Trophoblast cell (in vitro differentiated cells and primary cell): ENCODE results near the gene MACROD2.

Source experiments
- DNase-seq, 2 donors: peaks; one replicate each; pipeline ENCODE4 v3.0.0-alpha.2; 2016
- H2AFZ ChIP-seq: 2 replicates; pipeline ENCODE4 v1.6.1; 2013; ENCODE audit warnings: low read length, moderate library complexity, mild to moderate bottlenecking; ENCODE audit not compliant: insufficient read depth, poor library complexity
- H2AK5ac ChIP-seq: 2 replicates; pipeline ENCODE4 v1.6.1; 2013; ENCODE audit warnings: mild to moderate bottlenecking, low read length
- H2BK120ac ChIP-seq: 2 replicates; pipeline ENCODE4 v1.6.1; 2013; ENCODE audit warnings: low read length, mild to moderate bottlenecking, moderate library complexity; ENCODE audit not compliant: insufficient read depth, poor library complexity
- H2BK12ac ChIP-seq: 2 replicates; pipeline ENCODE4 v1.6.1; 2013; ENCODE audit warnings: mild to moderate bottlenecking, low read length, moderate library complexity
- H2BK5ac ChIP-seq: 2 replicates; pipeline ENCODE4 v1.6.1; 2013; ENCODE audit warnings: low read length, low read depth, moderate library complexity, mild to moderate bottlenecking; ENCODE audit not compliant: poor library complexity
- H3K14ac ChIP-seq: 2 replicates; pipeline ENCODE4 v1.6.1; 2013; ENCODE audit warnings: mild to moderate bottlenecking, low read length
- H3K18ac ChIP-seq: 2 replicates; pipeline ENCODE4 v1.6.1; 2013; ENCODE audit warnings: mild to moderate bottlenecking, low read length
- H3K23ac ChIP-seq: 2 replicates; pipeline ENCODE4 v1.6.1; 2013; ENCODE audit warnings: low read length
- H3K27ac ChIP-seq: 2 replicates; pipeline ENCODE4 v1.5.1; 2013; ENCODE audit warnings: low read depth, mild to moderate bottlenecking, inconsistent platforms, low read length, moderate library complexity
- H3K27me3 ChIP-seq: 2 replicates; pipeline ENCODE4 v1.6.1; 2013; ENCODE audit warnings: inconsistent platforms, mild to moderate bottlenecking, low read length, moderate library complexity; ENCODE audit not compliant: insufficient read depth
- H3K36me3 ChIP-seq, 2 experiments: 1 replicate in 1 of 2; 2 replicates in 1 of 2; pipeline ENCODE4 v1.6.1; 2013; ENCODE audit warnings: low read length in 2 of 2, mild to moderate bottlenecking in 2 of 2, moderate library complexity in 1 of 2; ENCODE audit not compliant: insufficient read depth in 2 of 2, control insufficient read depth in 1 of 2
- H3K4ac ChIP-seq: 2 replicates; pipeline ENCODE4 v1.6.1; 2013; ENCODE audit warnings: low read depth, mild to moderate bottlenecking, low read length, moderate library complexity
- H3K4me1 ChIP-seq, 2 experiments: 1 replicate in 1 of 2; 2 replicates in 1 of 2; pipeline ENCODE4 v1.6.1; 2013; ENCODE audit warnings: low read length in 2 of 2, mild to moderate bottlenecking in 2 of 2, moderate library complexity in 1 of 2; ENCODE audit not compliant: insufficient read depth in 2 of 2, control insufficient read depth in 1 of 2
- H3K4me2 ChIP-seq: 2 replicates; pipeline ENCODE4 v1.6.1; 2013; ENCODE audit warnings: inconsistent platforms, mild to moderate bottlenecking, low read length, moderate library complexity
- H3K4me3 ChIP-seq: 2 replicates; pipeline ENCODE4 v1.5.1; 2013; ENCODE audit warnings: mild to moderate bottlenecking, low read depth, low read length, inconsistent platforms
- H3K79me1 ChIP-seq: one replicate; pipeline ENCODE4 v1.6.1; 2013; ENCODE audit warnings: low read length
- H3K79me2 ChIP-seq: 2 replicates; pipeline ENCODE4 v1.6.1; 2013; ENCODE audit warnings: low read length, mild to moderate bottlenecking; ENCODE audit not compliant: control insufficient read depth, insufficient read depth, poor library complexity
- H3K9ac ChIP-seq: 2 replicates; pipeline ENCODE4 v1.6.1; 2013; ENCODE audit warnings: mild to moderate bottlenecking, low read length
- H3K9me3 ChIP-seq: 2 replicates; pipeline ENCODE4 v1.6.1; 2013; ENCODE audit warnings: low read depth, mild to moderate bottlenecking, control low read depth, inconsistent platforms, low read length; ENCODE audit not compliant: insufficient read depth
- H4K12ac ChIP-seq: 2 replicates; pipeline ENCODE4 v1.6.1; 2013; ENCODE audit warnings: low read depth, mild to moderate bottlenecking, low read length, moderate library complexity
- H4K8ac ChIP-seq: 2 replicates; pipeline ENCODE4 v1.6.1; 2013; ENCODE audit warnings: low read depth, mild to moderate bottlenecking, low read length, moderate library complexity
- H4K91ac ChIP-seq: one replicate; pipeline ENCODE4 v1.6.1; 2013; ENCODE audit warnings: low read depth, mild to moderate bottlenecking, low read length, moderate library complexity
- WGBS: extraction: QIAGEN DNeasy Blood & Tissue Kit; methylation state at CpG from one replicate; pipeline ENCODE4 v1.1.7; 2013; ENCODE audit warnings: missing lambda C conversion rate; ENCODE audit not compliant: insufficient read length, insufficient coverage; ENCODE audit errors: extremely low coverage; 5-methylcytosine and 5-hydroxymethylcytosine counted together

The MACROD2 gene

GRCh38 chr20:14142964-14143627 is 147.8 kb downstream of the MACROD2 start:
- Histone ChIP-seq H3K79me1 (no peaks in the 10 kb centered on the region), H3K36me3 (no peaks in the 10 kb centered on the region), H2AK5ac (no peak overlapping the region)

GRCh38 chr20:14148042-14148441 is 152.7 kb downstream of the MACROD2 start:
- H2AK5ac ChIP-seq, result no peak overlapping the region
- no peak for DNase-seq
- no peak overlapping the region for H4K91ac ChIP-seq
- H3K4me1 ChIP-seq, result no peaks in the 10 kb centered on the region
- H2BK5ac ChIP-seq, result no peak overlapping the region
- H4K12ac ChIP-seq, result no peak overlapping the region
- no peak overlapping the region for H3K9ac ChIP-seq
- no peak overlapping the region for H3K18ac ChIP-seq
- WGBS, result no CpG with 5 or more reads among the region's 1 CpG
- H3K4ac ChIP-seq, result no peak overlapping the region
- H4K8ac ChIP-seq, result no peak overlapping the region
- H3K4me2 ChIP-seq, result no peak overlapping the region
- no peak overlapping the region for H3K27ac ChIP-seq
- H3K79me1 ChIP-seq, result no peaks in the 10 kb centered on the region
- no peaks in the 10 kb centered on the region for H3K9me3 ChIP-seq
- no peak overlapping the region for H3K23ac ChIP-seq
- H3K79me2 ChIP-seq, result no peaks in the 10 kb centered on the region
- H2AFZ ChIP-seq, result no peak overlapping the region
- H3K27me3 ChIP-seq, result no peaks in the 10 kb centered on the region
- no peak overlapping the region for H2BK120ac ChIP-seq
- no peak overlapping the region for H3K4me3 ChIP-seq
- no peak overlapping the region for H2BK12ac ChIP-seq
- no peak overlapping the region for H3K14ac ChIP-seq
- no peaks in the 10 kb centered on the region for H3K36me3 ChIP-seq

More at GRCh38 chr20:14142964-14143627, 147.8 kb downstream of the MACROD2 start:
- no peaks in the 10 kb centered on the region for H3K4me1 ChIP-seq
- no peak overlapping the region for H4K91ac ChIP-seq
- H3K4ac ChIP-seq, result no peak overlapping the region
- H3K14ac ChIP-seq, result no peak overlapping the region
- no peak overlapping the region for H3K4me3 ChIP-seq
- H3K9me3 ChIP-seq, result no peaks in the 10 kb centered on the region
- no peak overlapping the region for H3K23ac ChIP-seq
- no peak overlapping the region for H2BK120ac ChIP-seq
- no peak overlapping the region for H2AFZ ChIP-seq
- no peak overlapping the region for H3K18ac ChIP-seq
- H3K79me2 ChIP-seq, result no peaks in the 10 kb centered on the region
- H4K8ac ChIP-seq, result no peak overlapping the region
- no peak overlapping the region for H3K4me2 ChIP-seq
- H4K12ac ChIP-seq, result no peak overlapping the region
- no peak overlapping the region for H3K9ac ChIP-seq
- DNase-seq, result peak; percentile 67 to 90
- H3K27ac ChIP-seq, result no peak overlapping the region
- H3K27me3 ChIP-seq, result no peaks in the 10 kb centered on the region
- no peak overlapping the region for H2BK12ac ChIP-seq
- H2BK5ac ChIP-seq, result no peak overlapping the region
- WGBS, result no CpG with 5 or more reads among the region's 2 CpGs

GRCh38 chr20:14155361-14155760 is 160.0 kb downstream of the MACROD2 start:
- no peak overlapping the region for H2AK5ac ChIP-seq
- WGBS, result no CpG with 5 or more reads among the region's 2 CpGs
- no peak overlapping the region for H2AFZ ChIP-seq

GRCh38 chr20:14178528-14178927 is 183.2 kb downstream of the MACROD2 start:
- no peaks in the 10 kb centered on the region for H3K27me3 ChIP-seq
- H3K18ac ChIP-seq, result no peak overlapping the region
- H2AFZ ChIP-seq, result no peak overlapping the region
- no peak overlapping the region for H3K4me2 ChIP-seq
- H3K27ac ChIP-seq, result no peak overlapping the region
- no peak overlapping the region for H3K4me3 ChIP-seq
- H3K4ac ChIP-seq, result no peak overlapping the region
- no CpG with 5 or more reads among the region's 4 CpGs for WGBS
- no peaks in the 10 kb centered on the region for H3K79me1 ChIP-seq
- H3K36me3 ChIP-seq, result no peaks in the 10 kb centered on the region
- H2BK12ac ChIP-seq, result no peak overlapping the region
- no peaks in the 10 kb centered on the region for H3K79me2 ChIP-seq
- no peak overlapping the region for H4K91ac ChIP-seq
- H4K8ac ChIP-seq, result no peak overlapping the region
- H3K4me1 ChIP-seq, result no peaks in the 10 kb centered on the region
- H4K12ac ChIP-seq, result no peak overlapping the region
- H3K14ac ChIP-seq, result no peak overlapping the region
- H3K9me3 ChIP-seq, result no peaks in the 10 kb centered on the region
- no peak overlapping the region for H2BK120ac ChIP-seq
- H3K23ac ChIP-seq, result no peak overlapping the region
- no peak overlapping the region for H2AK5ac ChIP-seq
- H3K9ac ChIP-seq, result no peak overlapping the region
- H2BK5ac ChIP-seq, result no peak overlapping the region
- DNase-seq, result no peak

More at GRCh38 chr20:14155361-14155760, 160.0 kb downstream of the MACROD2 start:
- Histone ChIP-seq H3K36me3 (no peaks in the 10 kb centered on the region), H3K9ac (no peak overlapping the region), H2BK120ac (no peak overlapping the region), H3K79me1 (no peaks in the 10 kb centered on the region), H2BK5ac (no peak overlapping the region), H3K4ac (no peak overlapping the region), H3K18ac (no peak overlapping the region), H3K14ac (no peak overlapping the region), H3K9me3 (no peaks in the 10 kb centered on the region), H4K91ac (no peak overlapping the region), H3K4me2 (no peak overlapping the region), H3K27me3 (no peaks in the 10 kb centered on the region), H3K79me2 (no peaks in the 10 kb centered on the region), H3K27ac (no peak overlapping the region), H3K23ac (no peak overlapping the region), H4K12ac (no peak overlapping the region), H3K4me3 (no peak overlapping the region), H3K4me1 (no peaks in the 10 kb centered on the region), H4K8ac (no peak overlapping the region), H2BK12ac (no peak overlapping the region)
- no peak for DNase-seq
